ENCODE results near the gene PAIP2. TPM values are rescaled to one million over a fixed set of nuclear protein-coding genes. Genes with fewer than 3 reads are reported as not detected.
A peak's percentile ranks its signal among the peaks of the same experiment; 100 is the strongest.
"Not testable (repeated sequence)": the region's sequence is repeated elsewhere in the genome, so short reads cannot be mapped to it uniquely, and the experiment has no call there.

Gene PAIP2
- total RNA-seq, 2 donors from 2014 or later = 67.6 to 75.4 TPM

GRCh38 chr5:139371482-139372435 lies 30.1 kb downstream of the PAIP2 start:
- intact Hi-C loops (cut with DNase I) = no loop called here
- DNase-seq (ENCODE audit: low spot score) = peak; percentile 44

- intact Hi-C loops (cut with DNase I) = no loop called here
- DNase-seq (ENCODE audit: low spot score) = peak; percentile 28
These were observed 33.3 kb downstream of the PAIP2 start for GRCh38 chr5:139374909-139375308.

- no peak for DNase-seq (ENCODE audit: low spot score)
- intact Hi-C loops (cut with DNase I) = no loop called here
These were observed 34.7 kb downstream of the PAIP2 start for GRCh38 chr5:139376364-139376763.

GRCh38 chr5:139377226-139377625 lies 35.6 kb downstream of the PAIP2 start:
- DNase-seq (ENCODE audit: low spot score) = peak; percentile 30
- intact Hi-C loops (cut with DNase I) = no loop called here

GRCh38 chr5:139378101-139378825 lies 36.6 kb downstream of the PAIP2 start:
- DNase-seq (ENCODE audit: low spot score) = peak; percentile 77

GRCh38 chr5:139378941-139379361 lies 37.3 kb downstream of the PAIP2 start:
- intact Hi-C loops (cut with DNase I) = no loop called here
- peak; percentile 60 for DNase-seq (ENCODE audit: low spot score)

More at GRCh38 chr5:139378101-139378825, 36.6 kb downstream of the PAIP2 start:
- intact Hi-C loops (cut with DNase I) = no loop called here

- peak; percentile 69 for DNase-seq (ENCODE audit: low spot score)
- intact Hi-C loops (cut with DNase I) = no loop called here
These were observed 38.2 kb downstream of the PAIP2 start for GRCh38 chr5:139379626-139380449.

- intact Hi-C loops (cut with DNase I) = no loop called here
- DNase-seq (ENCODE audit: low spot score) = peak; percentile 73
These were observed 40.4 kb downstream of the PAIP2 start for GRCh38 chr5:139381837-139382761.

- DNase-seq (ENCODE audit: low spot score) = peak; percentile 30
- intact Hi-C loops (cut with DNase I) = no loop called here
These were observed 41.2 kb downstream of the PAIP2 start for GRCh38 chr5:139382807-139383206.

GRCh38 chr5:139383275-139383992 lies 41.8 kb downstream of the PAIP2 start, which contains the start of gene SLC23A1:
SLC23A1 (minus strand) TSS chr5:139383297; CDS start chr5:139383253, 44 bp downstream.
- intact Hi-C loops (cut with DNase I) = no loop called here

GRCh38 chr5:139383993-139384590 lies 42.4 kb downstream of the PAIP2 start:
- peak; percentile 79 for DNase-seq (ENCODE audit: low spot score)
- intact Hi-C loops (cut with DNase I) = no loop called here

More at GRCh38 chr5:139383275-139383992, 41.8 kb downstream of the PAIP2 start, which contains the start of gene SLC23A1:
- DNase-seq (ENCODE audit: low spot score) = peak; percentile 57

GRCh38 chr5:139384591-139385051 lies 43.0 kb downstream of the PAIP2 start:
- intact Hi-C loops (cut with DNase I) = no loop called here
- DNase-seq (ENCODE audit: low spot score) = peak; percentile 46

- peak; percentile 34 for DNase-seq (ENCODE audit: low spot score)
These were observed 43.7 kb downstream of the PAIP2 start for GRCh38 chr5:139385061-139386049.

GRCh38 chr5:139386050-139386438 lies 44.4 kb downstream of the PAIP2 start:
- DNase-seq (ENCODE audit: low spot score) = peak; percentile 28
- intact Hi-C loops (cut with DNase I) = no loop called here

More at GRCh38 chr5:139385061-139386049, 43.7 kb downstream of the PAIP2 start:
- intact Hi-C loops (cut with DNase I) = no loop called here

- peak; percentile 29 for DNase-seq (ENCODE audit: low spot score)
- intact Hi-C loops (cut with DNase I) = not testable (repeated sequence)
These were observed 45.3 kb downstream of the PAIP2 start for GRCh38 chr5:139386956-139387355.
